Measurements from ENCODE around the gene SNAPC3.
"Not testable (repeated sequence)": the region's sequence is repeated elsewhere in the genome, so short reads cannot be mapped to it uniquely, and the experiment has no call there.

- not testable (repeated sequence) for TF ChIP-seq CTCF (conservative IDR thresholded peaks at IDR 0.05; ENCODE audit: low read length); EZH2phosphoT487 (IDR thresholded peaks at IDR 0.05; ENCODE audit: borderline replicate concordance, low read depth, low read length)
Measured at GRCh38 chr9:15379317-15379716, 43.4 kb upstream of the SNAPC3 start.

All from OCI-LY7 (cell line).